Stomach smooth muscle (tissue), 2 donors: Measurements from ENCODE around the gene E2F2.

ENCODE experiments used
- H3K27ac ChIP-seq: one replicate; pipeline ENCODE4 v1.7.0; 2013; ENCODE audit warnings: mild to moderate bottlenecking, low read length, inconsistent platforms
- H3K27me3 ChIP-seq, 2 donors: one replicate each; pipeline ENCODE4 v1.7.0; 2013; ENCODE audit warnings: low read length in 2 of 2; ENCODE audit not compliant: insufficient read depth in 2 of 2, control insufficient read depth in 1 of 2
- H3K36me3 ChIP-seq, 2 donors: one replicate each; pipeline ENCODE4 v1.7.0; 2013; ENCODE audit warnings: low read length in 2 of 2; ENCODE audit not compliant: control insufficient read depth in 2 of 2, insufficient read depth in 2 of 2
- H3K4me1 ChIP-seq: one replicate; pipeline ENCODE4 v1.7.0; 2013; ENCODE audit warnings: low read length; ENCODE audit not compliant: control insufficient read depth, insufficient read depth
- H3K4me3 ChIP-seq, 2 donors: one replicate each; pipeline ENCODE4 v1.7.0; 2013; ENCODE audit warnings: low read length in 2 of 2
- H3K9ac ChIP-seq, 2 donors: one replicate each; pipeline ENCODE4 v1.7.0; 2013; ENCODE audit warnings: low read length in 2 of 2, mild to moderate bottlenecking in 1 of 2
- H3K9me3 ChIP-seq, 2 donors: one replicate each; pipeline ENCODE4 v1.7.0; 2013; ENCODE audit warnings: low read length in 2 of 2; ENCODE audit not compliant: control insufficient read depth in 2 of 2
- donor health status: healthy.
- donor health status: Pancreatic carcinoma.

Gene E2F2

GRCh38 chr1:23570001-23570691, 39.1 kb upstream of the E2F2 start:
- Histone ChIP-seq H3K36me3 (no peaks in the 10 kb centered on the region), H3K4me3 (no peak overlapping the region), H3K9ac (no peak overlapping the region), H3K27me3 (no peaks in the 10 kb centered on the region), H3K4me1 (peaks cover 17% of the 10 kb centered on the region), H3K27ac (no peak overlapping the region), H3K9me3 (no peaks in the 10 kb centered on the region)

- no peaks in the 10 kb centered on the region for H3K27me3 ChIP-seq
- H3K9me3 ChIP-seq: no peaks in the 10 kb centered on the region
- peak overlapping the region; percentile 67 for H3K27ac ChIP-seq
- H3K4me1 ChIP-seq: peaks cover 24% of the 10 kb centered on the region
- H3K36me3 ChIP-seq: no peaks in the 10 kb centered on the region
- peak overlapping the region; percentile 59 to 71 for H3K9ac ChIP-seq
- H3K4me3 ChIP-seq: peak overlapping the region; percentile 44 to 72
Measured at GRCh38 chr1:23568608-23569383, 37.8 kb upstream of the E2F2 start.

- H3K27me3 ChIP-seq: no peaks in the 10 kb centered on the region
- peak overlapping the region; percentile 58 to 72 for H3K4me3 ChIP-seq
- peak overlapping the region; percentile 67 for H3K27ac ChIP-seq
- peaks cover 31% of the 10 kb centered on the region for H3K4me1 ChIP-seq
- peak overlapping the region; percentile 59 to 71 for H3K9ac ChIP-seq
- H3K9me3 ChIP-seq: no peaks in the 10 kb centered on the region
- no peaks in the 10 kb centered on the region for H3K36me3 ChIP-seq
Measured at GRCh38 chr1:23567996-23568607, 37.1 kb upstream of the E2F2 start.

GRCh38 chr1:23567629-23567995, 36.6 kb upstream of the E2F2 start:
- H3K9ac ChIP-seq: no peak overlapping the region
- H3K36me3 ChIP-seq: no peaks in the 10 kb centered on the region
- no peaks in the 10 kb centered on the region for H3K27me3 ChIP-seq
- H3K27ac ChIP-seq: no peak overlapping the region
- peaks cover 34% of the 10 kb centered on the region for H3K4me1 ChIP-seq
- H3K9me3 ChIP-seq: no peaks in the 10 kb centered on the region
- H3K4me3 ChIP-seq: peak overlapping the region; percentile 58 to 72

- Histone ChIP-seq H3K9ac (no peak overlapping the region), H3K27ac (peak overlapping the region; percentile 24), H3K4me1 (peaks cover 45% of the 10 kb centered on the region)
Measured at GRCh38 chr1:23566304-23566703, 35.3 kb upstream of the E2F2 start.

GRCh38 chr1:23565776-23566175, 34.7 kb upstream of the E2F2 start:
- Histone ChIP-seq H3K27ac (peak overlapping the region; percentile 24), H3K9me3 (no peaks in the 10 kb centered on the region), H3K4me1 (peaks cover 50% of the 10 kb centered on the region), H3K9ac (no peak overlapping the region), H3K4me3 (no peak overlapping the region), H3K27me3 (no peaks in the 10 kb centered on the region), H3K36me3 (no peaks in the 10 kb centered on the region)

More at GRCh38 chr1:23566304-23566703, 35.3 kb upstream of the E2F2 start:
- no peaks in the 10 kb centered on the region for H3K27me3 ChIP-seq
- no peaks in the 10 kb centered on the region for H3K36me3 ChIP-seq
- H3K9me3 ChIP-seq: no peaks in the 10 kb centered on the region
- no peak overlapping the region for H3K4me3 ChIP-seq

GRCh38 chr1:23564529-23565122, 33.6 kb upstream of the E2F2 start:
- Histone ChIP-seq H3K4me3 (no peak overlapping the region), H3K27ac (peak overlapping the region; percentile 99), H3K4me1 (peaks cover 61% of the 10 kb centered on the region), H3K9ac (no peak overlapping the region), H3K36me3 (no peaks in the 10 kb centered on the region), H3K27me3 (no peaks in the 10 kb centered on the region), H3K9me3 (no peaks in the 10 kb centered on the region)

- peaks cover 65% of the 10 kb centered on the region for H3K4me1 ChIP-seq
- no peaks in the 10 kb centered on the region for H3K36me3 ChIP-seq
- H3K9ac ChIP-seq: peak overlapping the region in 1 of 2 donors; percentile 51
- H3K4me3 ChIP-seq: peak overlapping the region in 1 of 2 donors; percentile 15
- H3K27me3 ChIP-seq: no peaks in the 10 kb centered on the region
- no peaks in the 10 kb centered on the region for H3K9me3 ChIP-seq
- peak overlapping the region; percentile 99 for H3K27ac ChIP-seq
Measured at GRCh38 chr1:23563755-23564374, 32.8 kb upstream of the E2F2 start.

- Histone ChIP-seq H3K4me3 (no peak overlapping the region), H3K9me3 (no peaks in the 10 kb centered on the region), H3K9ac (peak overlapping the region; percentile 51 to 64), H3K4me1 (peaks cover 66% of the 10 kb centered on the region), H3K36me3 (no peaks in the 10 kb centered on the region), H3K27ac (peak overlapping the region; percentile 99), H3K27me3 (no peaks in the 10 kb centered on the region)
Measured at GRCh38 chr1:23563003-23563402, 32.0 kb upstream of the E2F2 start.

GRCh38 chr1:23562137-23562876, 31.3 kb upstream of the E2F2 start:
- no peaks in the 10 kb centered on the region for H3K9me3 ChIP-seq
- H3K9ac ChIP-seq: peak overlapping the region; percentile 51 to 81

More at GRCh38 chr1:23562137-23562876, 31.3 kb upstream of the E2F2 start:
- H3K27me3 ChIP-seq: no peaks in the 10 kb centered on the region
- peaks cover 69% of the 10 kb centered on the region for H3K4me1 ChIP-seq
- peak overlapping the region in 1 of 2 donors; percentile 59 for H3K4me3 ChIP-seq
- peak overlapping the region; percentile 99 for H3K27ac ChIP-seq
- no peaks in the 10 kb centered on the region for H3K36me3 ChIP-seq
